ENCODE results near the gene FADS1.

FADS1 gene

GRCh38 chr11:61828379-61828628, 11.5 kb upstream of the FADS1 start:
- TF ChIP-seq CTCF (conservative IDR thresholded peaks at IDR 0.05; ENCODE audit: low read depth), result no peak
- POLR2A ChIA-PET (ENCODE audit: low non-redundant PET), result interaction anchor here (0.5 kb wide), 1 partner anchor 61 kb away, joined by 3 read pairs; no protein-coding TSS in a partner anchor
- CTCF ChIA-PET, result interaction anchor here (0.8 kb wide), 1 partner anchor 253 kb away, joined by 4 read pairs; no protein-coding TSS in a partner anchor

GRCh38 chr11:61827571-61828378, 11.0 kb upstream of the FADS1 start, which contains the start of gene FADS2:
TSS of gene FADS2 (plus strand) at chr11:61828300. CDS start at chr11:61828391, 91 bp downstream.
- CTCF ChIA-PET, result interaction anchor here (0.7 kb wide), 1 partner anchor 144 kb away, joined by 3 read pairs; no protein-coding TSS in a partner anchor
- POLR2A ChIA-PET (ENCODE audit: low non-redundant PET), result no interaction called here
- peak within 1 kb of the TSS; percentile 91 for H3K27ac ChIP-seq
- TF ChIP-seq CTCF (conservative IDR thresholded peaks at IDR 0.05; ENCODE audit: low read depth), result no peak
- peak; percentile 51 for DNase-seq (ENCODE audit: low spot score)

More at GRCh38 chr11:61828379-61828628, 11.5 kb upstream of the FADS1 start:
- peak overlapping the region; percentile 91 for H3K27ac ChIP-seq
- DNase-seq (ENCODE audit: low spot score), result no peak

GRCh38 chr11:61826930-61827570, 10.2 kb upstream of the FADS1 start:
- peak overlapping the region; percentile 91 for H3K27ac ChIP-seq
- no peak for DNase-seq (ENCODE audit: low spot score)
- CTCF ChIA-PET, result no interaction called here
- no peak for TF ChIP-seq CTCF (conservative IDR thresholded peaks at IDR 0.05; ENCODE audit: low read depth)
- POLR2A ChIA-PET (ENCODE audit: low non-redundant PET), result no interaction called here

- peak overlapping the region; percentile 94 for H3K27ac ChIP-seq
- ChIA-PET CTCF (interaction anchor here (0.7 to 1.4 kb wide), 3 partner anchors 79 to 261 kb away, joined by 4 to 5 read pairs (median 4); no protein-coding TSS in a partner anchor), POLR2A (ENCODE audit: low non-redundant PET) (no interaction called here)
- no peak for TF ChIP-seq CTCF (conservative IDR thresholded peaks at IDR 0.05; ENCODE audit: low read depth)
- peak; percentile 83 for DNase-seq (ENCODE audit: low spot score)
Observed at GRCh38 chr11:61820174-61820573, 3.4 kb upstream of the FADS1 start.

GRCh38 chr11:61817471-61818202, 834 bp upstream of the FADS1 start:
- no peak for TF ChIP-seq CTCF (conservative IDR thresholded peaks at IDR 0.05; ENCODE audit: low read depth)
- DNase-seq (ENCODE audit: low spot score), result no peak
- ChIA-PET CTCF (interaction anchor here (0.5 to 0.6 kb wide), 3 partner anchors 79 to 944 kb away, joined by 3 to 5 read pairs (median 3); no protein-coding TSS in a partner anchor), POLR2A (ENCODE audit: low non-redundant PET) (no interaction called here)
- peak overlapping the region; percentile 97 for H3K27ac ChIP-seq
